Fibroblast of pulmonary artery (primary cell): ENCODE measurements around the gene TRAPPC12.
"Not testable (repeated sequence)": the region's sequence is repeated elsewhere in the genome, so short reads cannot be mapped to it uniquely, and the experiment has no call there.

Source experiments
- DNase-seq: peaks from one replicate; pipeline ENCODE4 v3.0.0-alpha.2; 2010; ENCODE audit warnings: low read depth
- H3K4me3 ChIP-seq: replicated peaks from 2 replicates; pipeline ENCODE4 v1.5.1; 2011; ENCODE audit warnings: low read depth, mild to moderate bottlenecking, control low read depth, low read length, moderate library complexity
- CTCF ChIP-seq: IDR thresholded peaks from 2 replicates; pipeline ENCODE4 v1.5.1; 2011; ENCODE audit warnings: mild to moderate bottlenecking, control low read depth, low read length, inconsistent platforms; ENCODE audit errors: missing control alignments

The TRAPPC12 gene

GRCh38 chr2:3488061-3488531 lies 108.6 kb downstream of the TRAPPC12 start:
- DNase-seq, result no peak
- no peak overlapping the region for H3K4me3 ChIP-seq
- no peak for TF ChIP-seq CTCF

GRCh38 chr2:3488855-3489763 lies 109.6 kb downstream of the TRAPPC12 start:
- H3K4me3 ChIP-seq, result no peak overlapping the region
- DNase-seq, result no peak
- TF ChIP-seq CTCF, result no peak

GRCh38 chr2:3489764-3490115 lies 110.2 kb downstream of the TRAPPC12 start:
- no peak overlapping the region for H3K4me3 ChIP-seq
- DNase-seq, result no peak
- no peak for TF ChIP-seq CTCF

- no peak for TF ChIP-seq CTCF
- no peak for DNase-seq
- no peak overlapping the region for H3K4me3 ChIP-seq
These were observed 111.0 kb downstream of the TRAPPC12 start for GRCh38 chr2:3490191-3491170.

- DNase-seq, result no peak
- TF ChIP-seq CTCF, result no peak
- no peak overlapping the region for H3K4me3 ChIP-seq
These were observed 111.8 kb downstream of the TRAPPC12 start for GRCh38 chr2:3491306-3491705.

GRCh38 chr2:3491716-3492474 lies 112.4 kb downstream of the TRAPPC12 start:
- no peak overlapping the region for H3K4me3 ChIP-seq
- no peak for DNase-seq
- TF ChIP-seq CTCF, result no peak

- not testable (repeated sequence) for DNase-seq, H3K4me3 ChIP-seq
These were observed 112.9 kb downstream of the TRAPPC12 start for GRCh38 chr2:3492475-3492787.
